Heart left ventricle (tissue), 16 donors: ENCODE results near the gene AGO3. TPM values are rescaled to one million over a fixed set of nuclear protein-coding genes. Genes with fewer than 3 reads are reported as not detected.

ENCODE experiments used
- ATAC-seq, 4 donors: fragments of 200-7000 bp; cut with Tn5 transposase; one replicate each; pipeline ENCODE4 v1.9.1; 2020 to 2022; ENCODE audit warnings: moderate library complexity in 4 of 4, mild to moderate bottlenecking in 3 of 4, moderate number of reproducible peaks in 1 of 4
- DNase-seq, 5 donors: peaks; one replicate each; pipeline ENCODE4 v3.0.0-alpha.2; 2020
- H3K27ac ChIP-seq, 12 donors: fragments of 200-600 bp; sonication (generic) in 4 of 12; one replicate each; pipeline versions ENCODE4 v1.5.0 to v1.8.0; 2016 to 2022; ENCODE audit warnings: mild to moderate bottlenecking in 2 of 12
- H3K27me3 ChIP-seq, 9 donors: fragments of 200-600 bp; sonication (generic) in 2 of 9; one replicate each; pipeline versions ENCODE4 v1.5.1 to v1.8.0; 2016 to 2022; ENCODE audit warnings: mild to moderate bottlenecking in 3 of 9
- H3K36me3 ChIP-seq, 9 donors: fragments of 200-600 bp; sonication (generic) in 2 of 9; one replicate each; pipeline versions ENCODE4 v1.5.0 to v1.8.0; 2018 to 2022; ENCODE audit warnings: mild to moderate bottlenecking in 2 of 9
- H3K4me1 ChIP-seq, 12 donors: fragments of 200-600 bp; sonication (generic) in 4 of 12; one replicate each; pipeline versions ENCODE4 v1.5.0 to v1.8.0; 2016 to 2022; ENCODE audit warnings: mild to moderate bottlenecking in 3 of 12
- H3K4me3 ChIP-seq, 12 donors: fragments of 200-600 bp; sonication (generic) in 4 of 12; one replicate each; pipeline versions ENCODE4 v1.5.0 to v1.8.0; 2017 to 2022; ENCODE audit warnings: mild to moderate bottlenecking in 9 of 12, moderate library complexity in 4 of 12
- H3K9me3 ChIP-seq, 12 donors: fragments of 200-600 bp; sonication (generic) in 4 of 12; one replicate each; pipeline versions ENCODE4 v1.5.0 to v1.8.0; 2016 to 2022; ENCODE audit warnings: mild to moderate bottlenecking in 1 of 12
- POLR2A ChIP-seq, 2 donors: fragments of 450-650 bp; IDR thresholded peaks; one replicate each; pipeline ENCODE4 v1.6.1; 2017; ENCODE audit warnings: antibody characterized with exemption in 2 of 2, mild to moderate bottlenecking in 2 of 2, moderate library complexity in 2 of 2
- WGBS, 4 donors: extraction: QIAGEN DNeasy Blood & Tissue Kit in 2 of 4; methylation state at CpG; one replicate each; pipeline versions ENCODE4 v1.1.5 to v1.1.7; 2013 to 2018; 5-methylcytosine and 5-hydroxymethylcytosine counted together
- intact Hi-C, 10 donors: fragments of 100-400 bp; cut with DNase I; formaldehyde crosslinking; loops; one replicate each; pipeline versions ENCODE4 v1.11.1 to v1.14.2; 2022
- polyA plus RNA-seq, 2 donors: library from polyadenylated mRNA; stranded (reverse); fragments of 200-250 nt; gene quantifications; one replicate each; pipeline ENCODE4 v1.2.3, GENCODE V29; 2013
- total RNA-seq, 9 donors: library from RNA; depleted of rRNA in 2 of 9; stranded (reverse); fragments of >200 nt in 2 of 9; fragmentation: NEBNext Ultra II Directional in 3 of 9; extraction: Animal tissue kit (Norgen Biotek cat#: 25700) in 3 of 9; gene quantifications; one replicate each; pipeline versions ENCODE4 v1.1.0 to v1.2.4, GENCODE V29; 2016 to 2023
- TF ChIP-seq, protein P1 (sequence below), 12 donors: fragments of 200-600 bp; sonication (generic) in 4 of 12; IDR thresholded peaks; one replicate each; pipeline versions ENCODE4 v1.5.0 to v1.8.0; 2018 to 2022; ENCODE audit warnings: antibody characterized with exemption in 12 of 12, mild to moderate bottlenecking in 5 of 12
- donor health status: ischemic (EF 13 %, LVEDD 7.1; RV severe dilation, severe dysfunction).
- donor health status: healthy with polysubstance abuse.
- donor health status: DM: no; HTN: yes; CAD: no.
- donor health status: DM: no; HTN: no; CAD: no.
- donor health status: ischemic (EF 25% LVEDD 6.9; RV normal size, moderate dysfunction).
- donor health status: ischemic (EF 25% LVEDD 5.7; RV mildly dilated, moderate dysfunction).
- donor health status: healthy.
- donor health status: DM: yes; HTN: yes; CAD: no.
- donor health status: ischemic (EF 35%, LVEDD 5.7; RV mildly dilated, moderate dysfunction).
- donor health status: nonischemic (EF 11% LVEDD 7.7; RV severe dilation, severe dysfunction).
- donor health status: DM: yes; HTN: yes; CAD: no.
- donor health status: PGD.
- donor health status: ischemic (EF 29% LVEDD 5.4; RV normal size, mild dysfunction).
- donor health status: nonischemic (EF 23%, LVEDD 6.1; RV moderate dilation, normal function).

AGO3 gene
- total and polyA plus RNA-seq, 11 donors = 2.8 to 18.8 (median 12.2) TPM

DNA sequence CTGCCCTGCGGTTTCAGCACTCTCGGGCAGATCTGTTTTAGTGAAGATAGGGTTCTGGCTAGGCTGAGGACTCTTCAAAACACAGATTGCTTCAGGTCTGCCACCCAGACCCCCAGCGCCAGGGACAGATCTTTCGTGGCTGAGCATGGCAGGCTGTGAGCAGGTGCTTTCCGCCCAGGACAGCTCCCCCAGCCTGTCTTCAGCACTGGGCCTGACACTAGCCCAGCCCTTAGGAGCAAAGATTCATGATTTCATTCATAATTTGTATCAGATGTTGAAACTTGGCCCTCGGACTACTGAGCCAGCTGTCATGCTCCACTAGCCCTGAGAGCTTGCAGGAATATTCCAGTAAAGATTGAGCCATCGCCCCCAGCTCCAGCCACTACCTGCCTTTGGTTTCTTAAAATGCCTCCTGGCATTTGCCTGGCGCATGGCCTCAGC lies 163.7 kb downstream of the AGO3 start:
- Histone ChIP-seq H3K4me3 (no peak overlapping the region), H3K27ac (peak overlapping the region in 2 of 12 donors; percentile 22 to 63), H3K9me3 (no peaks in the 10 kb centered on the region), H3K36me3 (peaks cover 4 to 57% (median 48%) of the 10 kb centered on the region in 9 donors), H3K4me1 (peaks cover 0 to 53% (median 26%) of the 10 kb centered on the region in 12 donors), H3K27me3 (no peaks in the 10 kb centered on the region)
- DNase-seq (no peak), ATAC-seq (no peak)
- intact Hi-C loops = loop anchor here in 9 of 10 donors (5.0 kb wide), 4 partner anchors 38 to 328 kb away; no protein-coding TSS in a partner anchor
- WGBS, 4 donors = 70 to 88% (median 81%) methylated on average over 5 to 8 of the region's 8 CpGs
- TF ChIP-seq, protein P1, sequence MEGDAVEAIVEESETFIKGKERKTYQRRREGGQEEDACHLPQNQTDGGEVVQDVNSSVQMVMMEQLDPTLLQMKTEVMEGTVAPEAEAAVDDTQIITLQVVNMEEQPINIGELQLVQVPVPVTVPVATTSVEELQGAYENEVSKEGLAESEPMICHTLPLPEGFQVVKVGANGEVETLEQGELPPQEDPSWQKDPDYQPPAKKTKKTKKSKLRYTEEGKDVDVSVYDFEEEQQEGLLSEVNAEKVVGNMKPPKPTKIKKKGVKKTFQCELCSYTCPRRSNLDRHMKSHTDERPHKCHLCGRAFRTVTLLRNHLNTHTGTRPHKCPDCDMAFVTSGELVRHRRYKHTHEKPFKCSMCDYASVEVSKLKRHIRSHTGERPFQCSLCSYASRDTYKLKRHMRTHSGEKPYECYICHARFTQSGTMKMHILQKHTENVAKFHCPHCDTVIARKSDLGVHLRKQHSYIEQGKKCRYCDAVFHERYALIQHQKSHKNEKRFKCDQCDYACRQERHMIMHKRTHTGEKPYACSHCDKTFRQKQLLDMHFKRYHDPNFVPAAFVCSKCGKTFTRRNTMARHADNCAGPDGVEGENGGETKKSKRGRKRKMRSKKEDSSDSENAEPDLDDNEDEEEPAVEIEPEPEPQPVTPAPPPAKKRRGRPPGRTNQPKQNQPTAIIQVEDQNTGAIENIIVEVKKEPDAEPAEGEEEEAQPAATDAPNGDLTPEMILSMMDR (IDR thresholded peaks at IDR 0.05) = no peak
- TF ChIP-seq POLR2A (IDR thresholded peaks at IDR 0.05) = no peak

DNA sequence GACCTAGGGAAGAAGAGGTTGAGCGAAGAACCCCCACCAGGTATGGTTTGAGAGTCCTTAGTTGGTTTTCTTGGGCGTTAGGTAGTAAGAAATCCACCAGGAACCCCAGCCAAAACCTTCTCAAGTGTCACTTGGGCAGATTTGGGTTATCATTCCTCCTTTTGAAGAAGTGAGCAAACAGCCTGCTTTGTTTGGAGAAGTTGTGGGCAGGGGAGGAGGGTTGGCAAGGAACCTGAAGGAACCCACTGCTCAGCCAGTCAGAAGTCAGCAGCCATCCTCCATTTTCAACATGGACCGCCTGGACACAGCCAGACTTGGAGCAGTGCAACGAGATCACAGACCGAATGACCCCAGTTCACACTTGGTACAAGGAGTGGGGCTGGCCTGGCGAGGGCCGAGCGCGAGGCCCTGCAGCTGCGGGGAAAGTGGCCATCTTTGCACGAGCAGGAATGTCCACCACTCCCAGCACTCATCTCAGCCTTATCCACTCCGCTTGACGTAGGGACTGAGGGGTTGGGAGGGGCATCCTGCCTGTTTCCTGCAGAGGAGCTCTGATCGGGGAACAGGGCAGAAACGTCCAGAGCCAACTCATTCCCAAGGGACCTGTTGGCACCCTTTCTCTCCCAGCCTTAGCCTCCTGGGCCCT lies 165.0 kb downstream of the AGO3 start:
- ATAC-seq (no peak), DNase-seq (no peak)
- no peak overlapping the region for H3K4me3 ChIP-seq
- no peak for TF ChIP-seq POLR2A (IDR thresholded peaks at IDR 0.05)
- TF ChIP-seq, protein P1 (IDR thresholded peaks at IDR 0.05) = no peak
- H3K27me3 ChIP-seq = no peaks in the 10 kb centered on the region
- H3K4me1 ChIP-seq = peaks cover 0 to 50% (median 23%) of the 10 kb centered on the region in 12 donors
- intact Hi-C loops = loop anchor here in 9 of 10 donors (5.0 kb wide), 4 partner anchors 36 to 326 kb away; no protein-coding TSS in a partner anchor
- H3K9me3 ChIP-seq = no peaks in the 10 kb centered on the region
- WGBS, 4 donors = 60 to 71% (median 61%) methylated on average over 14 to 15 of the region's 15 CpGs
- peaks cover 4 to 55% (median 46%) of the 10 kb centered on the region in 9 donors for H3K36me3 ChIP-seq
- H3K27ac ChIP-seq = peak overlapping the region in 1 of 12 donors; percentile 38

DNA sequence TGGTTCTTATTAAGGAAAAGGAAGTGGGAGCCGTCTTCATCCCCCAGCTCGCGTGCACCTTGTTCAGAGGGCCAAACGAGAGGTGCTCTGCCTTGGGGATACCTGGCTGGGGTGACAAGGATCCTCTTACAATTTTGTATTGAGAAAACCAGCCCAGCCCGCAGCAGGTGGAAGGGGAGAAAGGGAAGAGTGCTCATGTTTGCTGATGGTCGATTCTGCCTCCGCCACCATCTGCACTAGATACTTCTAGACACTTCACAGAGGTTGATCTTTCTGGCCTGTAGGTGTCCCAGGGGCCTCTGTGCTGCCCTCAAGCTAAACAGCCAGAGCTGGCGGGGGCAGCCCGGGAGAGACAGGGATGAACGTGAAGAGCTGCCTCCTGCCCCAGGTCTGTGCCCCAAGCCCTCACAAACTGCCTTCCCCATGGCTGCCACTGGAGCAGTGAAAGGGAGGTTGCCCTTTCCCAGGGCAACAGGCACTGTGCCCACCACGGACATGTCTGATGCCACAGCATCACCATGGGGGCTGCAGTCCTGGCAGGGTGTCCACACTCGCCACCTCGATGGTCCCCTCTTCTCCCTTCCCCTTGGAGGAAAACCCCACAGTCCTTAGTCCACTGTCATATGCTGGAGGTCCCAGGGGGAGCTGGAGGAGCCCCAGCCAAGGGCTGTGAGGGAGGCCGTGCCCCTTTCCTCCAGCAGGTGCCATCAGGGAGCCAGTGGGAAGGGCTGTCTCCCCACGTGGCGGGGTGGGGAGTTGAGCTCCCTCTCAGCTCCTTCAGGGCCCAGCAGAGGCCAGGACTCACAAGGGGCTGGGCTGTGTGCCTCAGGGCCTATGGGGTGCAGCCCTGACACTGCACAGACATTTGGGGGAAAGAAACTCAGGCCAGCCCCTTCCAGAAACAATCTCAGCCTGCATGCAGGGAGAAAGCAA lies 165.9 kb downstream of the AGO3 start:
- ATAC-seq (no peak), DNase-seq (no peak)
- no peak overlapping the region for H3K4me3 ChIP-seq
- no peak overlapping the region for H3K27ac ChIP-seq
- WGBS, 4 donors = 69 to 76% (median 71%) methylated on average over 13 to 16 of the region's 16 CpGs
- no peaks in the 10 kb centered on the region for H3K9me3 ChIP-seq
- H3K27me3 ChIP-seq = no peaks in the 10 kb centered on the region
- H3K4me1 ChIP-seq = peaks cover 0 to 47% (median 20%) of the 10 kb centered on the region in 12 donors
- H3K36me3 ChIP-seq = peaks cover 4 to 47% (median 38%) of the 10 kb centered on the region in 9 donors
- intact Hi-C loops = loop anchor here in 9 of 10 donors (5.0 kb wide), 4 partner anchors 36 to 326 kb away; no protein-coding TSS in a partner anchor
- TF ChIP-seq, protein P1 (IDR thresholded peaks at IDR 0.05) = no peak
- TF ChIP-seq POLR2A (IDR thresholded peaks at IDR 0.05) = no peak
